Adipocyte (in vitro differentiated cells): Measurements from ENCODE around the gene FAM227B.

Source experiments
- DNase-seq: peaks from one replicate; pipeline ENCODE4 v3.0.0-alpha.2; 2015; ENCODE audit warnings: low read depth
- H3K27me3 ChIP-seq: replicated peaks from 2 replicates; pipeline ENCODE4 v1.7.0; 2013; ENCODE audit warnings: mild to moderate bottlenecking, low read length, moderate library complexity; ENCODE audit not compliant: control insufficient read depth, insufficient read depth
- H3K36me3 ChIP-seq: 2 replicates; pipeline ENCODE4 v1.7.0; 2013; ENCODE audit warnings: low read length, mild to moderate bottlenecking, moderate library complexity; ENCODE audit not compliant: control insufficient read depth, insufficient read depth, severe bottlenecking
- H3K4me1 ChIP-seq: 2 replicates; pipeline ENCODE4 v1.7.0; 2013; ENCODE audit warnings: mild to moderate bottlenecking, low read length, moderate library complexity; ENCODE audit not compliant: control insufficient read depth, insufficient read depth
- H3K4me3 ChIP-seq: 2 replicates; pipeline ENCODE4 v1.7.0; 2013; ENCODE audit warnings: mild to moderate bottlenecking, low read length, moderate library complexity
- H3K9ac ChIP-seq: 2 replicates; pipeline ENCODE4 v1.7.0; 2013; ENCODE audit warnings: mild to moderate bottlenecking, low read length, moderate library complexity
- H3K9me3 ChIP-seq: 2 replicates; pipeline ENCODE4 v1.7.0; 2013; ENCODE audit warnings: mild to moderate bottlenecking, low read length, moderate library complexity; ENCODE audit not compliant: control insufficient read depth

The FAM227B gene

GRCh38 chr15:49436751-49437150 lies 183.9 kb downstream of the FAM227B start:
- Histone ChIP-seq H3K36me3 (peaks cover 38% of the 10 kb centered on the region), H3K4me3 (peak overlapping the region; percentile 49), H3K27me3 (no peaks in the 10 kb centered on the region), H3K9ac (peak overlapping the region; percentile 37), H3K4me1 (peaks cover 96% of the 10 kb centered on the region), H3K9me3 (no peaks in the 10 kb centered on the region)
- no peak for DNase-seq

GRCh38 chr15:49435174-49435573 lies 185.4 kb downstream of the FAM227B start:
- Histone ChIP-seq H3K9ac (peak overlapping the region; percentile 37), H3K4me3 (peak overlapping the region; percentile 49), H3K4me1 (peaks cover 92% of the 10 kb centered on the region), H3K27me3 (no peaks in the 10 kb centered on the region), H3K36me3 (peaks cover 42% of the 10 kb centered on the region), H3K9me3 (no peaks in the 10 kb centered on the region)
- DNase-seq: peak; percentile 35

GRCh38 chr15:49430046-49430445 lies 190.6 kb downstream of the FAM227B start:
- Histone ChIP-seq H3K4me1 (peaks cover 69% of the 10 kb centered on the region), H3K27me3 (no peaks in the 10 kb centered on the region)

DNA sequence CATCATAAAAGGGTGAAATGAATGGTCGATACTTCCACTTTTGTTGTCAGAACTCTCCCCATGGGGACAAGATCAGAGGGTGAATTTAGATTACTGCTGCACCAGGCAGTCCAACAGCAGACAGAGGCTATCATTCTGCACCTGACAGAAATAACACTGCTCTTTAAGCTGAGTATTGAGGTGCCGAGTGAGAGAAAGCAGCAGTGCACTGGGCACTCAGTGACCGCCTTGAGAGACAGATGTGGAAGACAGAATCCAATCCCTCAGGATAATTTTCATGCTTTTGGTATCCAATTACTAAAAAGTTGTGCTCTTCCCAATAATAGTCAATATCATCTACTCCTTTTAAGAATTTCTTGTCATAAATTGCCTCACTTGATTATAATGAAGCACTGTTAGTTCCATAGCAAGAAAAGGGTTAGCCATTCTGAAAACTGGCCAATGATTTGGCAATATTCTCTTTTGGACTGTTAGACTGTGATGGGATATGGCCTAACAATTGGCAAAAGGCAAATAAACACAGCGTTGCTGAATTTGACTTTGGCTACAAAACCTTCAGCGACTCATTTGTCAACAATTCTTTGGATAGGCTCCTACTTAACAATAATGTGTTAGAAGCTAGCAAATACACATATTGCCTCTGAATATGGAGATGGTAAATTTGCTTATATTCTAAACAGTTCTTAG lies 192.1 kb downstream of the FAM227B start:
- Histone ChIP-seq H3K4me3 (peak overlapping the region; percentile 92), H3K27me3 (no peaks in the 10 kb centered on the region), H3K4me1 (peaks cover 57% of the 10 kb centered on the region), H3K9me3 (no peaks in the 10 kb centered on the region), H3K9ac (peak overlapping the region; percentile 96), H3K36me3 (peaks cover 41% of the 10 kb centered on the region)
- DNase-seq: peak; percentile 66

More at GRCh38 chr15:49430046-49430445, 190.6 kb downstream of the FAM227B start:
- DNase-seq: no peak
- peak overlapping the region; percentile 96 for H3K9ac ChIP-seq
- H3K36me3 ChIP-seq: peaks cover 44% of the 10 kb centered on the region
- peak overlapping the region; percentile 92 for H3K4me3 ChIP-seq
- H3K9me3 ChIP-seq: no peaks in the 10 kb centered on the region

DNA sequence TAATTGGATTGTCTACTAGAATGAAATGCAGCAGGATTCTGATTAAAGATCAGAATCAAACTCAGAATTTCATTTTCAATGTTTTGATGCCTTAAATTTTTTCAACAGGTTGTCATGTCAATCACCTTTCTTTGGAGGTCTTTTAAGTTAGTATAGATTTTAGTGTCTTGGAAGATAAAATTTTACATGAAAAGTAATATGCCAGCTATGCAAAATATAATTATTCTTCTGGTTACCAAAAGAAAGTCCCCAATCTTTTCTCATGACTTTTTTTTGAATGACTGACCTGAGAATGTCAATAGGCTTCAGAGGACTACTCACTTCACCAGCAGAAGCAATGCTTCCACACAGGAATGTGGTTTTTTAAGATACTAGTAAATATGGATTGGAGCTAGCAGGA lies 193.2 kb downstream of the FAM227B start:
- Histone ChIP-seq H3K9ac (peak overlapping the region; percentile 96), H3K4me1 (peaks cover 51% of the 10 kb centered on the region), H3K36me3 (peaks cover 30% of the 10 kb centered on the region), H3K27me3 (no peaks in the 10 kb centered on the region), H3K4me3 (peak overlapping the region; percentile 92), H3K9me3 (no peaks in the 10 kb centered on the region)
- no peak for DNase-seq

DNA sequence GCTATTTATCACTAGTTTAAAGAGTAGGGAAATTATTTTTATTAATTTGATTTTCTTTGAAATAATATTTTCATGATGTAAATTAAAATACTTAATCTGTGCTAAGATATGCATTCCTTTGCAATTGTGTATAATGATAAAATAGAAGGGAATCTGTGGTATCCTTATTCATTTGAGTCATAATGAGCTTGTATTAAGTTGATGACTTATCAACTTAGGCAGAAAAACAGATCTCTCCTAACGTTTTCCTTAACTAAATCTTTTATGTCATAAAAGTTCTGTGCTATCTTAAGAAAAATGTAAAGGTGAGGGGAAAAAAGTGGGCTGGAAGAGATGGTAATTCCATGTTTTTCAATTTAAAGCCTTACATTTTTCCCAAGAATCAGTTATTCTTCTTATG lies 195.7 kb downstream of the FAM227B start:
- DNase-seq: peak; percentile 22
- Histone ChIP-seq H3K4me3 (peak overlapping the region; percentile 92), H3K36me3 (peaks cover 12% of the 10 kb centered on the region), H3K27me3 (no peaks in the 10 kb centered on the region), H3K4me1 (peaks cover 34% of the 10 kb centered on the region), H3K9ac (peak overlapping the region; percentile 96), H3K9me3 (no peaks in the 10 kb centered on the region)

GRCh38 chr15:49423901-49424550 lies 196.6 kb downstream of the FAM227B start:
- no peaks in the 10 kb centered on the region for H3K9me3 ChIP-seq
- peak overlapping the region; percentile 96 for H3K9ac ChIP-seq
- DNase-seq: peak; percentile 25
- H3K4me3 ChIP-seq: peak overlapping the region; percentile 92
- peaks cover 25% of the 10 kb centered on the region for H3K4me1 ChIP-seq
- peaks cover 6% of the 10 kb centered on the region for H3K36me3 ChIP-seq
- H3K27me3 ChIP-seq: no peaks in the 10 kb centered on the region

DNA sequence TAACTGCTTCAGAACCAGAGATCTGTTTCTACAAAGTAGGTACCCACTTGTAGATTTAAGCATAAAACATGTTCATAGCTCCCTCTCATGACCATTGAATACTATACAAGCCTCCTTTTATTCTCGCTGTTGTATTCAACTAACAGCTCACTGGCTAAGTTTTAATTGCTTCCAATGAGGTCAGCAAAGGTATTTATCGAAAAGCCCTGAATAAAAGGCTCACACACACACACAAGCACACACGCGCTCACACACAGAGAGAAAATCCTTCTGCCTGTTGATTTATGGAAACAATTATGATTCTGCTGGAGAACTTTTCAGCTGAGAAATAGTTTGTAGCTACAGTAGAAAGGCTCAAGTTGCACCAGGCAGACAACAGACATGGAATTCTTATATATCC lies 197.6 kb downstream of the FAM227B start, which contains the start of gene FGF7:
Gene FGF7 (plus strand): TSS at position 222 of the 400 bp plus-strand sequence. CDS start 1,056 bp downstream, outside the sequence.
- Histone ChIP-seq H3K36me3 (peaks cover 1% of the 10 kb centered on the region), H3K9me3 (no peaks in the 10 kb centered on the region), H3K4me3 (peak within 1 kb of the TSS; percentile 92), H3K9ac (peak within 1 kb of the TSS; percentile 96), H3K27me3 (no peaks in the 10 kb centered on the region), H3K4me1 (peaks cover 17% of the 10 kb centered on the region)
- DNase-seq: peak; percentile 75

DNA sequence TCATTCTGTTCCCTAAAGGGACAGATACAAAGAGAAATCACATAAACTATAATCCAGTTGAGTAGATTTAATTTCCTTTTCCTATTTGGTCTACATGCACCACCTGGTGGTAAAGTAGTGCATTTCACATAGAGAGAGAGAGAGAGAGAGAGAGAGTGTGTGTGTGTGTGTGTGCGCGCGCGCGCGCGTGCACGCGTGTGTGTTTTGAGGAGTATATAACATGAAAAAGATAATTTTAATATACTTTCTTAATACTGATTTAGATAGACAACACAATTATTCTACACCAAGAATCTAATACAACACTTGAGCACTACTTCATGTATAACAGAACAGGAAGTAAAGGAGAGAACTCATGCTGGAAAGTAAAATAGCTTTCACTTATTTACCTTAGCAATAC lies 198.6 kb downstream of the FAM227B start:
- H3K36me3 ChIP-seq: no peaks in the 10 kb centered on the region
- H3K9me3 ChIP-seq: no peaks in the 10 kb centered on the region
- no peaks in the 10 kb centered on the region for H3K27me3 ChIP-seq
- H3K4me3 ChIP-seq: peak overlapping the region; percentile 92
- peak overlapping the region; percentile 96 for H3K9ac ChIP-seq
- peaks cover 8% of the 10 kb centered on the region for H3K4me1 ChIP-seq
- DNase-seq: peak; percentile 73

DNA sequence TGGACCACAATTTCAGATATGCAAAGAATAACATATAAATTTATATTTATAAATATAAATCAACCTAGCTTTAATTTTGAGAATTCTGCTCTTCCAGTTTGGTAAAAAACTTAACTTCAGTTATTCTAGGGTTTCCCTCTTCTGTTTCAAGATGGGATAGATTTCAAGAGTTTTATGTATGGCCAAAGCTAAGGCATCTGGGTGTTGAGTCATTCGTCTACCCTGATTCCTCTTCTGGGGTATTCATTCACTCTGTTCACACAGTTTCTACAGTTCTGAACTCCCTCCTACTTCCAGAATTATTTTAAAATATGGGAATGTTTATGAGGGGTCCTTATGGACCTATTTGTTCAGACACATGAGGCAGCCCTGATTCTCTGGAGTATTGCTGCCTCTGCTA lies 201.8 kb downstream of the FAM227B start:
- peak; percentile 56 for DNase-seq
- H3K4me1 ChIP-seq: peaks cover 23% of the 10 kb centered on the region
- H3K9me3 ChIP-seq: no peaks in the 10 kb centered on the region
- no peak overlapping the region for H3K4me3 ChIP-seq
- H3K9ac ChIP-seq: no peak overlapping the region
- H3K27me3 ChIP-seq: no peaks in the 10 kb centered on the region
- no peaks in the 10 kb centered on the region for H3K36me3 ChIP-seq

GRCh38 chr15:49415638-49416037 lies 205.0 kb downstream of the FAM227B start:
- Histone ChIP-seq H3K4me3 (no peak overlapping the region), H3K36me3 (no peaks in the 10 kb centered on the region), H3K4me1 (peaks cover 15% of the 10 kb centered on the region), H3K27me3 (no peaks in the 10 kb centered on the region), H3K9me3 (no peaks in the 10 kb centered on the region), H3K9ac (no peak overlapping the region)
- DNase-seq: peak; percentile 88
